H1 (cell line): Measurements from ENCODE around the gene APOL4. TPM values are rescaled to one million over a fixed set of nuclear protein-coding genes. Genes with fewer than 3 reads are reported as not detected.

Experiments
- BACH1 ChIP-seq: IDR thresholded peaks from 2 replicates; pipeline ENCODE4 v1.6.1; 2012; ENCODE audit warnings: low read length, improper control_type of control experiment
- CHD7 ChIP-seq: fragments of 300-600 bp; sonication (generic); IDR thresholded peaks from 2 replicates; pipeline ENCODE4 v1.7.1; 2012; ENCODE audit warnings: low read length, moderate library complexity, mild to moderate bottlenecking, inconsistent platforms; ENCODE audit not compliant: insufficient replicate concordance
- KDM5A ChIP-seq: fragments of 200-600 bp; IDR thresholded peaks from 2 replicates; pipeline ENCODE4 v1.7.1; 2012; ENCODE audit warnings: mild to moderate bottlenecking, low read length, inconsistent platforms, mixed read lengths
- POU5F1 ChIP-seq: IDR thresholded peaks from 2 replicates; pipeline ENCODE4 v1.6.1; 2011; ENCODE audit warnings: low read depth, mild to moderate bottlenecking, low read length, moderate library complexity
- RFX5 ChIP-seq: IDR thresholded peaks from 2 replicates; pipeline ENCODE4 v1.6.1; 2011; ENCODE audit warnings: low read depth, low read length, improper control_type of control experiment, borderline replicate concordance
- polyA plus RNA-seq, 7 experiments: library from polyadenylated mRNA; depleted of rRNA in 3 of 7; stranded (reverse) in 5 of 7; unstranded in 2 of 7; fragments of >200 nt in 5 of 7; fragments of 200-250 nt in 2 of 7; gene quantifications; 1 replicate in 5 of 7; 2 replicates in 1 of 7; 4 replicates in 1 of 7; pipeline versions ENCODE4 v1.2.1 to v1.2.3, GENCODE V29; 2011 to 2013; ENCODE audit warnings: missing spikeins in 2 of 7, mixed read lengths in 2 of 7
- total RNA-seq: library from RNA; stranded (reverse); fragmentation: NEBNext Ultra II Directional; extraction: Animal tissue kit (Norgen Biotek cat#: 25700); gene quantifications from 2 replicates; pipeline ENCODE4 v1.2.1, GENCODE V29; 2021

APOL4 gene
- total and polyA plus RNA-seq, 2 of the 8 experiments (the other 6 are each of a cell fraction or from before 2014, with no cell fraction given): 0.02 TPM; not detected in 1

GRCh38 chr22:36196254-36197064, 5.2 kb downstream of the APOL4 start (continued):
- TF ChIP-seq CHD7: no peak
- TF ChIP-seq BACH1: no peak
- TF ChIP-seq RFX5: no peak
- TF ChIP-seq KDM5A: no peak
- TF ChIP-seq POU5F1: no peak
